ENCODE measurements around the gene HMGN1. TPM values are rescaled to one million over a fixed set of nuclear protein-coding genes. Genes with fewer than 3 reads are reported as not detected.
"Not testable (repeated sequence)": the region's sequence is repeated elsewhere in the genome, so short reads cannot be mapped to it uniquely, and the experiment has no call there.

The HMGN1 gene
- total RNA-seq, 2 donors from 2014 or later, result 97.2 to 153 TPM

- peaks cover 0 to 1% of the 10 kb centered on the region in 2 donors for H3K36me3 ChIP-seq (replicated peaks in 1 of 2; ENCODE audit: insufficient read depth in 1 of 2, low read depth in 2 of 2)
- H3K27ac ChIP-seq, result peak overlapping the region; percentile 65 to 84 (median 80)
- no peaks in the 10 kb centered on the region for H3K27me3 ChIP-seq
- no peaks in the 10 kb centered on the region for H3K9me3 ChIP-seq
- no peak for ATAC-seq
- no peak overlapping the region for H3K4me3 ChIP-seq
- WGBS, 2 donors, result 52 to 53% methylated on average over 4 to 13 of the region's 13 CpGs
- H3K4me1 ChIP-seq, result peaks cover 53% of the 10 kb centered on the region
- intact Hi-C loops (cut with DNase I), result no loop called here
- DNase-seq, result peak; percentile 28 to 60 (median 40)
- TF ChIP-seq POLR2A (IDR thresholded peaks at IDR 0.05), result no peak
- TF ChIP-seq, protein P1, sequence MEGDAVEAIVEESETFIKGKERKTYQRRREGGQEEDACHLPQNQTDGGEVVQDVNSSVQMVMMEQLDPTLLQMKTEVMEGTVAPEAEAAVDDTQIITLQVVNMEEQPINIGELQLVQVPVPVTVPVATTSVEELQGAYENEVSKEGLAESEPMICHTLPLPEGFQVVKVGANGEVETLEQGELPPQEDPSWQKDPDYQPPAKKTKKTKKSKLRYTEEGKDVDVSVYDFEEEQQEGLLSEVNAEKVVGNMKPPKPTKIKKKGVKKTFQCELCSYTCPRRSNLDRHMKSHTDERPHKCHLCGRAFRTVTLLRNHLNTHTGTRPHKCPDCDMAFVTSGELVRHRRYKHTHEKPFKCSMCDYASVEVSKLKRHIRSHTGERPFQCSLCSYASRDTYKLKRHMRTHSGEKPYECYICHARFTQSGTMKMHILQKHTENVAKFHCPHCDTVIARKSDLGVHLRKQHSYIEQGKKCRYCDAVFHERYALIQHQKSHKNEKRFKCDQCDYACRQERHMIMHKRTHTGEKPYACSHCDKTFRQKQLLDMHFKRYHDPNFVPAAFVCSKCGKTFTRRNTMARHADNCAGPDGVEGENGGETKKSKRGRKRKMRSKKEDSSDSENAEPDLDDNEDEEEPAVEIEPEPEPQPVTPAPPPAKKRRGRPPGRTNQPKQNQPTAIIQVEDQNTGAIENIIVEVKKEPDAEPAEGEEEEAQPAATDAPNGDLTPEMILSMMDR (IDR thresholded peaks at IDR 0.05), result no peak
Observed at GRCh38 chr21:39386194-39386593, 37.3 kb upstream of the HMGN1 start.

GRCh38 chr21:39385299-39386145, 36.6 kb upstream of the HMGN1 start:
- intact Hi-C loops (cut with DNase I), result no loop called here
- Histone ChIP-seq H3K4me1 (peaks cover 57% of the 10 kb centered on the region), H3K27me3 (no peaks in the 10 kb centered on the region), H3K36me3 (replicated peaks in 1 of 2; ENCODE audit: insufficient read depth in 1 of 2, low read depth in 2 of 2) (no peaks in the 10 kb centered on the region), H3K9me3 (no peaks in the 10 kb centered on the region), H3K27ac (peak overlapping the region; percentile 67 to 84 (median 80)), H3K4me3 (no peak overlapping the region)
- peak; percentile 95 to 98 (median 98) for DNase-seq
- ATAC-seq, result peak; percentile 90
- 36 to 60% methylated on average over 35 to 50 of the region's 50 CpGs for WGBS, 2 donors
- peak; percentile 25 to 57 (median 40) for TF ChIP-seq POLR2A (IDR thresholded peaks at IDR 0.05)
- TF ChIP-seq, protein P1 (IDR thresholded peaks at IDR 0.05), result peak in 1 of 7 experiments; percentile 10

DNA sequence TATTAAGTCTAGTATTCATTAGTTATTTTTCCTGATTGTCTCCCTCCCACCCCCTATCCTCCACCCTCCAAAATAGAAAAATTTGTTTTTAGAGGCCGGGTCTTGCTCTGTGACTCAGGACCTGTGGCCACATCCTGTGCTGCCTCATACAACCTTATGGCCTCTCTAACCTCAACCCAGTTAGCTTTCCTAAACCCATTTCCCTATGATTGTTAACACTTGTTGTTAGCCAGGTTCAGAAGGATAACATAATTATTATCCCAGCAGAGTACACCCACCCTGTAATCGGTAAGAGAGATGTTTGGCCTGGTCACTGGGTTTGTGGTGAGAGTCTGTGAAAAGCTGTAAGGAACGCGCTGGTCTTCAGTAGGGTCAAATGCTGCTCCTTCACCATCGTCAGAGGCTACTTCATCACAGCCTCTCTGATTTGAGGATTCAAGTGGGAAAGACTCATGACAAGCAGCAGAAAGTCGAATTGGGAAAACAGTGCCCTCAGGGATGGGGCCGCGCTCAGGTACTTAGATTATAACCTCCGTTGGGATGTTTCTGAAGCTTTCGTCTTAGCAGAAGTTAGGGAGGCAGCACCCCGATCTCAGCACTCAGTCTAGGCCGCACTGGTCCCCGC, 35.9 kb upstream of the HMGN1 start:
- DNase-seq (no peak), ATAC-seq (no peak)
- WGBS, 2 donors, result 63 to 72% methylated on average over 13 of the region's 13 CpGs
- Histone ChIP-seq H3K36me3 (replicated peaks in 1 of 2; ENCODE audit: insufficient read depth in 1 of 2, low read depth in 2 of 2) (no peaks in the 10 kb centered on the region), H3K27ac (peak overlapping the region; percentile 67 to 84 (median 75)), H3K9me3 (no peaks in the 10 kb centered on the region), H3K4me1 (peaks cover 57% of the 10 kb centered on the region), H3K27me3 (no peaks in the 10 kb centered on the region), H3K4me3 (no peak overlapping the region)
- TF ChIP-seq, protein P1 (IDR thresholded peaks at IDR 0.05), result no peak
- TF ChIP-seq POLR2A (IDR thresholded peaks at IDR 0.05), result no peak
- intact Hi-C loops (cut with DNase I), result no loop called here

GRCh38 chr21:39382096-39382495, 33.2 kb upstream of the HMGN1 start:
- peaks cover 44% of the 10 kb centered on the region for H3K4me1 ChIP-seq
- ATAC-seq; DNase-seq; H3K27ac ChIP-seq; H3K27me3 ChIP-seq; H3K4me3 ChIP-seq; intact Hi-C loops (cut with DNase I); H3K9me3 ChIP-seq; H3K36me3 ChIP-seq (replicated peaks in 1 of 2; ENCODE audit: insufficient read depth in 1 of 2, low read depth in 2 of 2): not testable (repeated sequence)
- 80 to 90% methylated on average over 7 of the region's 7 CpGs for WGBS, 2 donors

- Histone ChIP-seq H3K4me3 (peak overlapping the region; percentile 30 to 50), H3K4me1 (peaks cover 33% of the 10 kb centered on the region), H3K27ac (peak overlapping the region; percentile 53 to 92 (median 81)), H3K27me3 (no peaks in the 10 kb centered on the region), H3K36me3 (replicated peaks in 1 of 2; ENCODE audit: insufficient read depth in 1 of 2, low read depth in 2 of 2) (no peaks in the 10 kb centered on the region), H3K9me3 (no peaks in the 10 kb centered on the region)
- intact Hi-C loops (cut with DNase I), result no loop called here
- ATAC-seq (no peak), DNase-seq (no peak)
- no peak for TF ChIP-seq POLR2A (IDR thresholded peaks at IDR 0.05)
- TF ChIP-seq, protein P1 (IDR thresholded peaks at IDR 0.05), result no peak
- 16 to 20% methylated on average over 11 to 12 of the region's 12 CpGs for WGBS, 2 donors
Observed at GRCh38 chr21:39381009-39381408, 32.1 kb upstream of the HMGN1 start.

Measured in body of pancreas (tissue), 4 donors.